Measurements from ENCODE around the gene NOL3.

DNA sequence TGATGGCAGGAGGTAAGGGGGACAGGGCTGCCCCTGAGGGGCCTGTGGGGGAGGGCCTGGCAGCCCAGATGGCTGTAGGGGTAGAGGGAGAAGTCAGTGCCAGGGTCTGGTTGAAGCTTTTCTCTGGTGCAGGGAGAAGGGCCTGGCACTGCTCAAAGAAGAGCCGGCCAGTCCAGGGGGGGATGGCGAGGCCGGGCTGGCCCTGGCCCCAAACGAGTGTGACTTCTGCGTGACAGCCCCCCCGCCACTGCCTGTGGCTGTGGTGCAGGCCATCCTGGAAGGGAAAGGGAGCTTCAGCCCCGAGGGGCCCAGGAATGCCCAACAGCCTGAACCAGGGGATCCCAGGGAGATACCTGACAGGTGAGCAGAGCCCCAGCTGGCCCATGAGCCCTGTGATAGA, 2.8 kb upstream of the NOL3 start:
- no peak for TF ChIP-seq POLR2AphosphoS5 (IDR thresholded peaks at IDR 0.05)
- TF ChIP-seq, protein P1, sequence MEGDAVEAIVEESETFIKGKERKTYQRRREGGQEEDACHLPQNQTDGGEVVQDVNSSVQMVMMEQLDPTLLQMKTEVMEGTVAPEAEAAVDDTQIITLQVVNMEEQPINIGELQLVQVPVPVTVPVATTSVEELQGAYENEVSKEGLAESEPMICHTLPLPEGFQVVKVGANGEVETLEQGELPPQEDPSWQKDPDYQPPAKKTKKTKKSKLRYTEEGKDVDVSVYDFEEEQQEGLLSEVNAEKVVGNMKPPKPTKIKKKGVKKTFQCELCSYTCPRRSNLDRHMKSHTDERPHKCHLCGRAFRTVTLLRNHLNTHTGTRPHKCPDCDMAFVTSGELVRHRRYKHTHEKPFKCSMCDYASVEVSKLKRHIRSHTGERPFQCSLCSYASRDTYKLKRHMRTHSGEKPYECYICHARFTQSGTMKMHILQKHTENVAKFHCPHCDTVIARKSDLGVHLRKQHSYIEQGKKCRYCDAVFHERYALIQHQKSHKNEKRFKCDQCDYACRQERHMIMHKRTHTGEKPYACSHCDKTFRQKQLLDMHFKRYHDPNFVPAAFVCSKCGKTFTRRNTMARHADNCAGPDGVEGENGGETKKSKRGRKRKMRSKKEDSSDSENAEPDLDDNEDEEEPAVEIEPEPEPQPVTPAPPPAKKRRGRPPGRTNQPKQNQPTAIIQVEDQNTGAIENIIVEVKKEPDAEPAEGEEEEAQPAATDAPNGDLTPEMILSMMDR (IDR thresholded peaks at IDR 0.05), result no peak
- TF ChIP-seq POLR2A (IDR thresholded peaks at IDR 0.05), result no peak
- no peak for TF ChIP-seq EP300 (IDR thresholded peaks at IDR 0.05)
